NCI-H345 treated with DMSO at 0.1 percent for 48 hours (cell line): ENCODE data around the gene SLC26A2.

Experiments used
- DNase-seq: peaks from one replicate; lab custom pipeline; 2025; ENCODE audit not compliant: unreplicated experiment; lab: John Stamatoyannopoulos, UW

The SLC26A2 gene

DNA sequence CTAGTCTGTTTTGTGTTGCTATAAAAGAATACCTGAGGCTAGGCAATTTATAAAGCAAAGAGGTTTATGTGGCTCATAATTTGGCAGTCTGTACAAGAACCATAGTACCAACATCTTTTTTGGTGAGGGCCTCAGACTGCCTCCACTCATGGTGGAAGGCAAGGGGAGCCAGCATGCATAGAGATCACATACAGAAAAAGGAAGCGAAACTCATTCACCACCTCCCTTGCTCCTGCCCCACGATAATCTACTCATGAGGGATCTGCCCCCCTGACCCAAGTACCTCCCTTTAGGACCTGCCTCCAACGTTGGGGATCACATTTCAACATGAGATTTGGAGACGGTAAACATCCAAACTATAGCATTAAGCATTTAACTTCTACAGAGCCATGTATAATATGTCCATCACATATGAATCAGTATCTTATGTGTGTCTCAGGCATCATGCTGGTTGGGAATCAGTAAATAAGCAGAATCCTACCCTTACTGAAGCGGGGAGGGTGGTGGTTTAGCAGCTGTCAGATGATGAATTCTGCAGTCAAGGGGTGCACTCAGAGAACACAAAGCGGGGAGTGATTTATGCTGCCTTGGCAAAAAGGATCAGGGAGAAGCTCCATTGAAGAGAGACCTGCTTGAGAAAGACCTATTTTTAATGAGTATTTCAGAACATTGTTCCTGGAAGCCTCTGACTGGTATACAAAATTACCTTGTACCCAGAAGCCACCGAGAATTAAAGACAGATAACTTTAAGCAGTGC, 74.8 kb downstream of the SLC26A2 start:
- DNase-seq = no peak

- no peak for DNase-seq
Measured at GRCh38 chr5:150036513-150036912, 76.0 kb downstream of the SLC26A2 start.
